Measurements from ENCODE around the gene GALM. TPM values are rescaled to one million over a fixed set of nuclear protein-coding genes. Genes with fewer than 3 reads are reported as not detected.

GALM gene
- total RNA-seq, 1 donor from 2014 or later = 8.3 TPM

DNA sequence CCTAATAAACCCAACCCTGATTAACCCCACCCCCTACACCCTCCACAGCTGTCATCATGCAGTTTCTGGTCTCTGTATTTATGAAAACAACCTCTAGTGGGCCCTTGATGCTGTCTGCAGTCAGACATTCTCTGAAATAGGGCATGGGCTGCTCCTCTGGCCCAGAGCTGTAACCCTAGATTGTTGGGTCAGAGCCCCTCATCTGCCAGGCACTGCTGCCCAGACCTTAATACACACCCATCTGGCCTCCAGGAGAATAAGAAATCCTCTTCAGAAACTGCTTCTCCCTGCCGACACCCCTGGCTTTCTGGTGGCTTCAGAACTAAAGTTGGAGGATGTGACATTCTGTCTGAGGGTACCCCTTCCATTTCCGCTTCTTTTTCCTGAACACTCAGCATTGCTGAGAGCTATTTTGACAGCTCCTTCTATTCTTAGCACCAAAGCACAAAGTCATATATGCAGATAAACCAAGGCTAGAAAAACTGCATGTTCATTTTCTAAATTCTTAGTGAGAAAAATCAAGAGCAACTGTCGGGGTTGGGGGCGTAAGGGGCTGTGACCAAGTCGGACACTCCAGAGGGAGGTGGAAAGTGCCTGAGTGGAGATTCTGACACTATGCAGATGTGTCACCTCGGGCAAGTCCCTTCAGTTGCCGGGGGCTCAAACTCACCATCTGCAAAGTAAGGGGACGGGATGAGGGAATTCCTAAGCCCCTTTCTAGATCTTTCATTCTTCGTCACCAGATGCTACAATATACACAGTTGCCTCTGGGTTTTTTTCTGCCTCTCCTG, 56.6 kb downstream of the GALM start:
- no peak for TF ChIP-seq CTCF (conservative IDR thresholded peaks at IDR 0.05; ENCODE audit: low read depth, low read length)
- DNase-seq (ENCODE audit: low read depth) = no peak
- no peak overlapping the region for H3K4me3 ChIP-seq (ENCODE audit: low read depth, low read length)

GRCh38 chr2:38723173-38723572, 57.3 kb downstream of the GALM start:
- DNase-seq (ENCODE audit: low read depth) = no peak
- no peak for TF ChIP-seq CTCF (conservative IDR thresholded peaks at IDR 0.05; ENCODE audit: low read depth, low read length)
- no peak overlapping the region for H3K4me3 ChIP-seq (ENCODE audit: low read depth, low read length)

DNA sequence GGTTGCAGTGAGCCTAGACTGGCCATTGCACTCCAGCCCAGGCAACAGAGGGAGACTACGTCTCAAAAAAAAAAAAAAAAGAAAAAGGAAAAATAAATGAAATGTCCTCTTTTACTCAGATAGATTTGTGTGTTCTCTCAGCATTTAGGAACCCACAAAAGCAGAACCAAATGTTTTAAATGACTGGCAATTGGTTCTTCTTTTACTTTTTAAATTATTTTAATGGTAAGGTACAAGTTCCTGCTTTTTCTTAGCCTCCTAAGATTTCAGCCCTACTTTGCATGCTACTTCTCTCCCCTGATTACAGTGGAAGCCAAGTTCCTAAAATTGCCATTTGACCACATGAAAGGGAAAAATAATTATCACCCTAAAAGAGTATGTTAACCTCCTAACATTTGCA, 61.7 kb downstream of the GALM start:
- no peak for TF ChIP-seq CTCF (conservative IDR thresholded peaks at IDR 0.05; ENCODE audit: low read depth, low read length)
- no peak for DNase-seq (ENCODE audit: low read depth)
- H3K4me3 ChIP-seq (ENCODE audit: low read depth, low read length) = no peak overlapping the region

GRCh38 chr2:38728694-38729093, 62.8 kb downstream of the GALM start:
- H3K4me3 ChIP-seq (ENCODE audit: low read depth, low read length) = no peak overlapping the region
- no peak for TF ChIP-seq CTCF (conservative IDR thresholded peaks at IDR 0.05; ENCODE audit: low read depth, low read length)

GRCh38 chr2:38731090-38731489, 65.2 kb downstream of the GALM start:
- no peak overlapping the region for H3K4me3 ChIP-seq (ENCODE audit: low read depth, low read length)
- no peak for TF ChIP-seq CTCF (conservative IDR thresholded peaks at IDR 0.05; ENCODE audit: low read depth, low read length)
- DNase-seq (ENCODE audit: low read depth) = no peak

More at GRCh38 chr2:38728694-38729093, 62.8 kb downstream of the GALM start:
- no peak for DNase-seq (ENCODE audit: low read depth)

DNA sequence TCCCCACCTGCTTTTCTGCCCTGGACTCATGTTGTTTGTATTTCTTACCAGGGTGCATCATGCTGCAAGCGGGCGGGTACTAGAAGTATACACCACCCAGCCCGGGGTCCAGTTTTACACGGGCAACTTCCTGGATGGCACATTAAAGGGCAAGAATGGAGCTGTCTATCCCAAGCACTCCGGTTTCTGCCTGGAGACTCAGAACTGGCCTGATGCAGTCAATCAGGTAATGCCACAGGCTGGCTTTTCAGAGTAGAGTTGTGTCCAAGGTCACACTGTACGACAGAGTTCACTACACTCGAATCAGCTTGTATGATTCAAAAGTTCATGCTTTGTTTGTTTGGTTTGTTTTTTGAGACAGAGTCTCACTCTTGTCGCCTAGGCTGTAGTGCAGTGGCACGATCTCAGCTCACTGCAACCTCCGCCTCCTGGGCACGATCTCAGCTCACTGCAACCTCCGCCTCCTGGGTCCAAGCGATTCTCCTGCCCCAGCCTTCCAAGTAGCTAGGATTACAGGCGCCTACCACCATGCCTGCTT, 65.8 kb downstream of the GALM start:
- DNase-seq (ENCODE audit: low read depth) = no peak
- no peak overlapping the region for H3K4me3 ChIP-seq (ENCODE audit: low read depth, low read length)
- TF ChIP-seq CTCF (conservative IDR thresholded peaks at IDR 0.05; ENCODE audit: low read depth, low read length) = no peak

Data from epithelial cell of proximal tubule (primary cell).